Fibroblast of mammary gland (primary cell): ENCODE results near the gene SLCO2A1.

ENCODE experiments used
- DNase-seq: peaks from one replicate; pipeline ENCODE4 v3.0.0-alpha.2; 2010; ENCODE audit warnings: low read depth
- H3K4me3 ChIP-seq: 2 replicates; pipeline ENCODE4 v1.5.1; 2011; ENCODE audit warnings: low read depth, mild to moderate bottlenecking, low read length, moderate library complexity; ENCODE audit not compliant: control insufficient read depth
- TF ChIP-seq, protein P1 (sequence below): conservative IDR thresholded peaks from 2 replicates; pipeline ENCODE4 v1.5.1; 2011; ENCODE audit warnings: low read depth, low read length, inconsistent platforms; ENCODE audit not compliant: control insufficient read depth, insufficient read depth

Gene SLCO2A1

DNA sequence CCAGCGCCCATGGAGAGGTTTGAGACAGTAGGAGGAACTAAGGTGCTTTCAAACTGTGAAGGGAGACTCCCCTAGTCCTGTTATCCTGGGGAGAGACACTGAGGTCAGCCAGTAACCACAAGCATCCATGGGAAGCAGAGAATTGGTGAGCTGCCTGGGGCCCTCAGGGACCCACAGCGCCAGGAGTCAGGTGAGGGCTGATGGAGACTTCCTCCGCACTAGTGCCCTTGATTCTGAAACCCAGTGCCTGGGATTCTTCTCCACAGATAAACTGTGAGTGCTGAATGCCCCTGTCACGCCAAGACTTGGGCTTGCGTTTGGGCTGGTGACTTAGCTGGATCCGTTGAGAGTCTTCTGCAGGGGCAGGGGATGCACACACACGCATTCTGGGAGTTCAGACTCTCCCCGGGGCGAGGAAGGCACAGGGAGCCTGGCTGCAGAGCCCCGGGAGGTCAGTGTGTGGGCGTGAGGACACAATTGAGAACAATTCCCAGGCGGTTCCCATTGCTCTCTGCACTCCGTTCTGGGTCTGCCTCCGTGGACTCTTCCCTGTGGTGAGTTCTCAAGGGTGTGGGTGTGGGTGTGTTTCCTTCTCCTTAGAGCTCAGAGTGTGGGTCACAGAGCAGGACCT lies 37.9 kb upstream of the SLCO2A1 start:
- no peak overlapping the region for H3K4me3 ChIP-seq
- DNase-seq = peak; percentile 26
- TF ChIP-seq, protein P1, sequence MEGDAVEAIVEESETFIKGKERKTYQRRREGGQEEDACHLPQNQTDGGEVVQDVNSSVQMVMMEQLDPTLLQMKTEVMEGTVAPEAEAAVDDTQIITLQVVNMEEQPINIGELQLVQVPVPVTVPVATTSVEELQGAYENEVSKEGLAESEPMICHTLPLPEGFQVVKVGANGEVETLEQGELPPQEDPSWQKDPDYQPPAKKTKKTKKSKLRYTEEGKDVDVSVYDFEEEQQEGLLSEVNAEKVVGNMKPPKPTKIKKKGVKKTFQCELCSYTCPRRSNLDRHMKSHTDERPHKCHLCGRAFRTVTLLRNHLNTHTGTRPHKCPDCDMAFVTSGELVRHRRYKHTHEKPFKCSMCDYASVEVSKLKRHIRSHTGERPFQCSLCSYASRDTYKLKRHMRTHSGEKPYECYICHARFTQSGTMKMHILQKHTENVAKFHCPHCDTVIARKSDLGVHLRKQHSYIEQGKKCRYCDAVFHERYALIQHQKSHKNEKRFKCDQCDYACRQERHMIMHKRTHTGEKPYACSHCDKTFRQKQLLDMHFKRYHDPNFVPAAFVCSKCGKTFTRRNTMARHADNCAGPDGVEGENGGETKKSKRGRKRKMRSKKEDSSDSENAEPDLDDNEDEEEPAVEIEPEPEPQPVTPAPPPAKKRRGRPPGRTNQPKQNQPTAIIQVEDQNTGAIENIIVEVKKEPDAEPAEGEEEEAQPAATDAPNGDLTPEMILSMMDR = no peak

DNA sequence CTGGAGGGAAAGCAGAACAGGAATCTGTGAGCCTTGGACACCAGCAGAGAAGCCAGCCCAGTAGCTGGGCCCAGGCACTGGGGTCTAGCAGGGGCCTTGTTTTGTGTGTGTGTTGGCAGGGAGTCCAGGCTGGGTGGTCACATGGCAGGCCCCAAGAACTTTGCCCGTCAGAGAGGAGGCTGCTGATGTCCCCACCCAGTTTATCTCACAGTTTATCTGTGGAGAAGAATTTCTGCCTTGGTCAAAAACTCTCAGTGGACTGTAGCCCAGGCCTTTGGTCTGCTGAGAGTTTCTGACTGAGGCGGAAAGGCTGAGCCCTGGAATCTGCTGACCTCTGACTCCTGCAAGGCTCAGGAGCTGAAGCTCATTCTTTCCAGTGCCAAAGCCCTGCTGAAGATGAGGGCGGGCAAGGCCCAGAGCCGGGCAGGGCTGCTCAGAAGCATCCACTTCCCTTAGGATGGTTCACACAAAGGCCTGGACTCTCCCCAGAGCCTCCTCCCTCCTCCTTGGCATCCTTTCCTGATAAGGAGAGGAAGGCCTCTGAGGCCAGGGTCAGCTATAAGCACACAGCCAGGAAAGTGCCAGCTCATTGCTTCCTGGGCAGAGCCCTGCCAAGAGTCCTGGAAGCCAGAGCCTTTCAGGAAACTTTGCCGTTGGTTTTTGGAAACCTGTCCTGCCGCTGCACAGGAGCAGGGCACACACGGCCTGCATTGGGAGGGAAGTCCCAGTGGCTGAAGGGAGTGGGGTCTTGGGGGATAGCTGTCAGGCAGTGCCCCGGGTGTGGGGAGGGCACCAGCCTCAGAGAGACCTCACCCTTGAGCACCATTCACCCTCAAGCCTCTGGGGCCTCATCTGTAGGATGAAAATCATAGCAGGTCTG lies 37.2 kb upstream of the SLCO2A1 start:
- TF ChIP-seq, protein P1 = no peak
- DNase-seq = no peak
- no peak overlapping the region for H3K4me3 ChIP-seq

DNA sequence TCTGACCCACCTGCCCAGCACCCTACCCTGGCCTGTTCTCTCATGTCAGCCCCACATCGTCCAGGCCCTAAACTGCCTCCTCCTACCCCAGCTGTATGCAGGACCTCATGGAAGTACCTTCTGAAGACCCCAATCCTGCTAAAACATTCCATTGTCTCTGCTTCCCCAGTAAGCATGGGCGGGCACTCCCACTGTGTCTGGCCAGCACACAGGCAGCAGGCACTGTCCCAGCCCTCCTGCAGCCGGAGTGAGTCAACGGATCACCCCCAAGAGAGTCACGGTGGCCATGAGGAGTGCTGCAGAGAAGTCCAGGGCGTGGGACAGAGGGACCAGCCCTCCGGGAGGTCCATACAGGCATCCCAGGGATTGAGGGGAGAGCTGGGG lies 36.4 kb upstream of the SLCO2A1 start:
- DNase-seq = no peak
- H3K4me3 ChIP-seq = no peak overlapping the region
- TF ChIP-seq, protein P1 = no peak

DNA sequence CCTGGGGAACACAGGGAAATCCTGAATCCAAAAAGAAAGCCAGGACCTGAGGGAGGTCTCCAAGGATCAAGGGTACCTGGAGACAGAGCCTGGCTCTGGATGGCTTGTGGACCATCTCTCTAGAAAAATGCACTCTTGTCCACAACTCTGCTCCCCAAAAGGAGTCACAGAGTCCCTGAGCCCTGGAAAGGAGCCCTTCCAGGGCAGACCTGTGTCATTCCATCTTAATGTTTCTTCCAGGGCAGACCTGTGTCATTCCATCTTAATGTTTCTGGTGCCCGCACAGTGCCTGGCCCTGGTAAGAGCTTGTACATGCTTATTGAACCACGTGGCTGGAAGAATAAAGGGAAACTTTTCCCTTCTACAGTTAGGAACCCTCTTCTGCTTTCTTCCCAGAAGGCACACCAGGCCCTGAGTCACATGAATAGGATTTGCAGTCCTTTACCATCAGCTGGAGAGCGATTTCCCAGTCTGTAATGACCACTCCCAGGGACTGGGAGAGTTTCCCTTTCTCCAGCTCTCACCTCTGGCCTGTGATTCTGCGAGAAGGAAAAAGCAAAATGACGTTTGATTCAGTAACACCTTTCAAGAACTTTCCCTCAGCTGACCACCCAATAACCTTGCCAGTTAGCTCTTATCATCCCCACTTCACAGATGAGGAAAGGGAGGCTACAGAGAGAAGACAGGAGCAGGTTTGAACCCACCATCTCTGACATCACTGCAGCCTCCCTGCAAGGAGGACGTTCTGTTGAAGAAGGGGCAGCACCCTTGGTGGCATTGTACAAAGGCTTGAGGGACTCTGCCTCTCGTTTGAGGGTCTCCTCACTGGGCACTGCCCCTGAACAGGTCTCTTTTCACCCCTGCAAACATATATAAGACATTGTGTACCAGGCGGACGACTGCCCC lies 35.8 kb upstream of the SLCO2A1 start:
- TF ChIP-seq, protein P1 = no peak
- no peak for DNase-seq
- no peak overlapping the region for H3K4me3 ChIP-seq

DNA sequence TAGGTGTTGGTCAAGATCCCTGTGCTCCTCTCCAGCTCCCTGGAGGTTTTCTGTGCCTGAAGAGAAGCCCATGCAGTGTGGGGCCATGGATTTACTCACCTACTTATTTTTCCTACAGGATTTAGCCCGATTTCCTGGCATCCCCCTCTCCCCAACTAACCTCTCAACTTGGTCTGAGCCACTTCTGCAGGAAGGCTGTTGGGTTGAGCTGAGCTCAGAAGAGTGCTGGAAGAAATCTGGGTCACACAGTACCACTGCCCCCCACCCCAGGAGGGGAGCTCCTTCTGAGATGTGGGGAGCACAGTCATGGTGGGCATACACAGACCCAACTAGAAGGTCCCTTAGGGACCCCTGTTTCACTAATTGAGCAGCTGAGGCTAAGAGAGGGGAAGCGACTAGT lies 34.4 kb upstream of the SLCO2A1 start:
- no peak for DNase-seq
- no peak overlapping the region for H3K4me3 ChIP-seq
- TF ChIP-seq, protein P1 = no peak

DNA sequence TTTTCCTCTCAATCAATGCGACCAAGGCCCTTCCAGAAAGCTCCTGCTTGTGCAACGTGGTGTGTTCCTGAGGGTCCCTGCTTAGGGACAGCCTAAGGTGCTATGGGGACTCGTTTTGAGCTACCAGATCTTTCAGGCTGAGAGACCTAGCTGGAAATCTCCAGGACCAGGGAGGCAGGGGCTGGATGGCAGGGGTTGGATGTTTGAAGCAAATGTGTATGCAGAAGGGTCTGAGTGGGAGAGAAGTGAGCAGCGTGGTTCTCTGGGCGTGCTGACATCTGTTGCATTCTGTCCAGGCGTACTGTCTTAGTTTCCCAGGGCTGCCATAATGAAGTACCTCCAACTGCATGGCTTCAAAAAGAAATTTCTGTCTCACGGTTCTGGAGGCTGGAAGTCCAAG lies 31.7 kb upstream of the SLCO2A1 start:
- TF ChIP-seq, protein P1 = no peak
- DNase-seq = no peak
- H3K4me3 ChIP-seq = no peak overlapping the region
